Stimulated activated CD8-positive, alpha-beta memory T cell treated with anti-CD3 and anti-CD28 coated beads, Interleukin-4, amount 100 ng/mL, for 1 hour (primary cell): Measurements from ENCODE around the gene PTPRN2.
"Not testable (repeated sequence)": the region's sequence is repeated elsewhere in the genome, so short reads cannot be mapped to it uniquely, and the experiment has no call there.

ENCODE experiments used
- DNase-seq, 2 donors: peaks; one replicate each; pipeline ENCODE4 v3.0.0-alpha.2; 2020; ENCODE audit warnings: low read depth in 2 of 2, low spot score in 1 of 2

PTPRN2 gene

GRCh38 chr7:158534598-158534997, 53.0 kb downstream of the PTPRN2 start:
- DNase-seq, result no peak

- DNase-seq, result not testable (repeated sequence)
Measured at GRCh38 chr7:158534134-158534515, 53.5 kb downstream of the PTPRN2 start.

GRCh38 chr7:158533386-158534133, 54.1 kb downstream of the PTPRN2 start:
- no peak for DNase-seq

GRCh38 chr7:158532093-158532627, 55.5 kb downstream of the PTPRN2 start:
- DNase-seq, result no peak

GRCh38 chr7:158531661-158532060, 56.0 kb downstream of the PTPRN2 start:
- DNase-seq, result no peak

- DNase-seq, result no peak
Measured at GRCh38 chr7:158530800-158531609, 56.6 kb downstream of the PTPRN2 start.

- no peak for DNase-seq
Measured at GRCh38 chr7:158529181-158530096, 58.2 kb downstream of the PTPRN2 start.

- DNase-seq, result no peak
Measured at GRCh38 chr7:158527915-158528502, 59.6 kb downstream of the PTPRN2 start.

- no peak for DNase-seq
Measured at GRCh38 chr7:158527495-158527894, 60.1 kb downstream of the PTPRN2 start.

- no peak for DNase-seq
Measured at GRCh38 chr7:158527038-158527437, 60.6 kb downstream of the PTPRN2 start.

- DNase-seq, result no peak
Measured at GRCh38 chr7:158526531-158526930, 61.1 kb downstream of the PTPRN2 start.

GRCh38 chr7:158525648-158526484, 61.8 kb downstream of the PTPRN2 start:
- DNase-seq, result no peak

GRCh38 chr7:158524749-158525635, 62.6 kb downstream of the PTPRN2 start:
- DNase-seq, result no peak

GRCh38 chr7:158524286-158524685, 63.3 kb downstream of the PTPRN2 start:
- DNase-seq, result not testable (repeated sequence)

- not testable (repeated sequence) for DNase-seq
Measured at GRCh38 chr7:158523877-158524276, 63.7 kb downstream of the PTPRN2 start.

- not testable (repeated sequence) for DNase-seq
Measured at GRCh38 chr7:158523165-158523856, 64.3 kb downstream of the PTPRN2 start.

GRCh38 chr7:158521795-158522194, 65.8 kb downstream of the PTPRN2 start:
- DNase-seq, result not testable (repeated sequence)

- no peak for DNase-seq
Measured at GRCh38 chr7:158520825-158521224, 66.8 kb downstream of the PTPRN2 start.
